G401.6 (cell line): ENCODE results near the gene TBC1D22A.

ENCODE experiments used
- FAIRE-seq: peaks from 2 replicates; lab custom pipeline; 2012; peaks lifted over from hg19 to GRCh38; lab: Jason Lieb, UNC

Gene TBC1D22A

DNA sequence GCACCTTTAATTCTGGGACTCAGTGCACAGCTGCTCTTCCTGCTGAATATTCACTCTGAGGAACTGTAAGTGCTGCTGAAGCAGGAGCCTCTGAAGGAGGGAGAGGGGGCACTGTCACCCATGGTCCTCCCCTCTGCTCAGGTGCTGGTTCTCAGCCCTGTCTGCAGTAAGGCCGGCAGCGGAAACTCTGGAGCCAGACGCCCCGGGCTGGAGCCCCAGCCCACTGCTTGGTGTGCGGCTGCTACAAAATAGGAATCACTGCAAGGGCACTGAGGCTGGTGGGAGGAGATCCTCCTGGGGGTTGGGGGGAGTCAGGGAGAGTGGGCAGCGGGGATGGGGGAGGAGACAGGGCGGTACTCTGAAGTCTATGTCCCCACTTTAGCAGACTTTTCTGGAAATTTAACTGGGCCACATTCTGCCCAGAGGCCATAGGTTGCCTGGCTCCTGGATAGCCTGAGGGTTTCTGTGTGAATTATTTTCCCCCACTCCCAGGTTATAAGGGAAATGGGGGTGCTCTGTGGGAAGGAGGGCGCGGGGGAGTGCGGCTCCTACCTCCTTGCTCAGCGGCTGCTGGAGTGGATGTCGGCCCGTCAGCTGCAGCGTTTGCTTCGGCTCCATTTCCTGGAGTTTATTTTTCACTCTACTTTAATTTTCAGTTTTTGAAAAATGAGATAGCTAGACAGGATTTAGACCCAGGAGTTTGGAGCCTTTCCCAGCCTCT, 33.6 kb downstream of the TBC1D22A start:
- FAIRE-seq: no peak

DNA sequence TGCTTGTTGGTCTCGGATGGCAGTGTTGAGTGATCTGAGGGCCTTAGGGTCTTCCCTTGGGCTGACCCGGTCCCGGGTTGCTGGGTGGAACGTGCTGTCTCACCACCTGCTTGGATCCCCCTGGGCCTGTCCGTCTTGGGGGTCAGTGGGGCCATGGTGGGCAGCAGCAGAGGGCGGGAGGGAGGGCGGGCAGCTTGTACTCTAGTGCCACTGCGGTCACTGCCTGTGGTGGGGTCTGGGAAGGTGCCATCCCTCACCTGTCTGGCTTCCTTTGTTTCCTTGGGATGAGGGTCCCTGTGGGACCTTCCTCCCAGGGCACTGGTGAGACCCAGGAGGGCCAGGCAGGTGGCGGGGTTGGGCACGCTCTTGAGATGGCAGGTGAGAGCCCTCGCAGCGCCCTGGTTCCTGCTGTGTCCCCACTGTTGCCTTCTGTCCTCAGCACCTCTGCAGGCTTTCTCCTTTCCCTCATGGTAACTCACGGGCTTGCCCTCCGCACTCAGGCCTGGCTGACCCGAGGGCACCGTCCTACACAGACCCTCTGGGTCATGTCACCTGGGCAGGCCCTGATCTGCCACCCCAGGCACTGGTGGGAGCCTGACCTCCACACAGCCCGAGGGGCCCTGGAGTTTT, 34.2 kb downstream of the TBC1D22A start:
- no peak for FAIRE-seq

DNA sequence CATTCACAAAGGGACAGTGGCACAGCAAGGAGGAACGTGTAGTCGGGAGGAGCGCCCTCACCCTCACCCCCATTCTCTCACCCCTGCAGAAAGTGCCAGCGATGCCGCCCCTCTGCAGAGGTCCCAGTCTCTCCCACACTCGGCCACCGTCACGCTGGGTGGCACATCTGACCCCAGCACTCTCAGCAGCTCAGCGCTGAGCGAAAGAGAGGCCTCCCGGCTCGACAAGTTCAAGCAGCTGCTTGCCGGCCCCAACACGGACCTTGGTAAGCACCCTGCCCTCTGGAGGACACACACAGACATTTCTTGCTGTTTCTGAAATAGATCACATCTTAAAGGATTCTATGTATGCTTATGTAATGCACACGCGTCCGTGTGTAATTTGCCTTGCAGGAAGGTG, 34.9 kb downstream of the TBC1D22A start:
- no peak for FAIRE-seq

DNA sequence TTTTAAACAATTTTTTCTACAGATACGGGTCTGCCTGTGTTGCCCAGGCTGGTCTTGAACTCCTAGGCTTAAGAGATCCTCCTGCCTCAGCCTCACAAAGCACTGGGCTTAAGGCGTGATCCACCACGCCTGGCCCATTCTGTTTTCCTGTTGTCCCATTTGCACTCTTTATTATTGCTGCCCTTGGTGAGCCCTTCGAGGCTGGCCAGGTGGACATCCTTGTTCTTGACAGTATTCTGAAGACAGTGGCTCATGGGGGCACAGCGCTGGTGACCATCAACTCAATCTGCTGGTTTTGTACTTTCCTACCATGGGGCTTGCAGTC, 35.6 kb downstream of the TBC1D22A start:
- no peak for FAIRE-seq

DNA sequence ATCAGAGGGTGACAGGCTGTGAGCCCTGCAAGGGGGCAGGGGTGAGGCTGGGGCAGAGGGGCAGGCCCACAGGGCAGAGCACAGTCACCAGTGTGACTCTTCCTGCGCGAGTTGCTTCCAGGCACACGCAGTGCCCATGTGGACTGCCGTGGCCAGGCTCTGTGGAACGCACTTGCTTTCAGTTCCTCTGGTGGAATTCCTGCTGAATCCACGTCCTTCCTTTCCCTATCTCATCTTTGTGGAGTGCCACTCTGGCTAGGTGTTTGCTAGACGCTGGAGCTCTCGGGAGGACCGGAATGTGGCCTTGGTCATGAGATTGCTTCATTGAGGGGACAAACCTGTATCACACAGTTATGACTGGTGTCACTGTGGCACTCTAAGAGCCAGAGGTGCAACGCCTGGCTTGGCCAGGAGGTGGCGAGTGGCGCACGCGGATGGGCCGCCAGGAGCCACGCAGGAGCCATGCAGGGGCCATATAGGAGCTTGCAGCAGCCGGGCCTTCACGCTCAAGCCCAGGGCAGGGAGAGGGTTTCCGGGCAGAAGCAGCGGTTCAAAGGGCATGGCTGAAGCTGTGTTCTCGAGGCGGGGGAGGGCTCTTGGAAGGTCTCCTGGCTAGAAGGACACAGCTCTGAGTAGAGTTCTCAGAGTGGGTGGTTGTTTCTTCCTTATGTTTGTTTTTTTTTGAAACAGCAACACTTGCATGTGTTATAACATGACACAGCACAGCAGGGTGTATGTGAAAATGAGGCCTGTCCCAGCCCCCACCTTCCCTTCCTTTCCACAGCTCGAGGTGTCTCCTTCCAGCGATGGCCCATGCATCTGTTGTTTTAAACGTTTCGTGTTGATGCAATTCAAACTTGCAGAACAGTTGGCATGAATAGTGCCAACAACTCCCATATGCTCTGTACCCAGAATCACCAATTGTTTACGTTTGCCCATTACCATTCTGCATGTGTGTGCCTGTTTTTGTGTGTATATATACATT, 36.2 kb downstream of the TBC1D22A start:
- FAIRE-seq: peak; percentile 21

DNA sequence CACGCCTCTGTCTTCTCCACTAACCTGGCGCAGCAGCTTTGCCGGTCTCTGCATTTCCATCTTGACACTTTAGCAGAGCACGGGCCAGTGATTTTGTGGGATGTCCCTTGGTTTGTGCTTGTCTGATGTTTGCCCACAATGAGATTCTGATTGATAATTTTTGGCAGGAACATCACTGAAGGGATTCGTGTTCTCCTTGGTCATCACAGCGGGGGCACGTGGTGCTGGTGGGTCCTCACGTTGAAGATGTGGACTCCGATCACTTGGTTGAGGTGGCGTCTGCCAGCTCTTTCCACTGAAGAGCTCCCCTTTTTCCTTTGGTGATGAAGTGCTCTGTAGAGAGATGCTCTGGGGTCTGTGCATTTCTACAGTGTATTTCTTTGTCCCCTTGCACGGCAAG, 37.2 kb downstream of the TBC1D22A start:
- no peak for FAIRE-seq

DNA sequence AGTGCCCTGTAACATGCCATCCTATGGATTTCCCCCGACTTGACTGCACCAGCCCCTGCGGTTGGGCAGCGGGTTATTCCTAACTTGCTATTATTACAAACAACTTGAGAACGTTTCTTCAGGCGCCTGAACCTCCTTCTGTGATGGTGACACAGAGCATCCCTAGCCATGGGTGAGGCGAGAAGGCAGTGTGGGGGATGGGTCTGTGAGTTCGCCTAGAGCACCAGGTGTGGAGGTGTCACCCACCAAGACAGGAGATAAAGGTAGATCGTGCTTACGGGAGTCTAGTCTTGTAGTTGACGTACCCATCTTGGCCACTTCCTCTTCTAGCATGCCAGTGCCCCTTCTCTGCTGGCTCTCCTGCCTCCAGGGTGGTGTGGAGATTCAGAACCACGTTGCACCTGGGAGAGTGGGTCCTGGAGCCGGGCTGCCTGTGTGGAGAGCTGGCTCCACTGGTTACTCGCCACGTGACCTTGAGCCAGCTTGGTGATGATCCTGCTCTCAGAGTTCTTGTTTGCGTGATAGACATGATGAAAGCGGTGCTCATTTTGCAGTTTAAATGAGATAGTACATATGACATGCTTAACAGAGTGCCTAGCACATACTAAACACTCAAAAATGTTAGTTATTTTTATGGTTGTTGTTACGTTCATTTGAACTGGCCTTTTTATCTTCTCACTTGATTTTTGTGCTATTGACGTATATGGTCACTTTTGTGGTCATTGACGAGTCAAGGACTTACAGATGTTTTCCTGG, 37.8 kb downstream of the TBC1D22A start:
- FAIRE-seq: no peak

DNA sequence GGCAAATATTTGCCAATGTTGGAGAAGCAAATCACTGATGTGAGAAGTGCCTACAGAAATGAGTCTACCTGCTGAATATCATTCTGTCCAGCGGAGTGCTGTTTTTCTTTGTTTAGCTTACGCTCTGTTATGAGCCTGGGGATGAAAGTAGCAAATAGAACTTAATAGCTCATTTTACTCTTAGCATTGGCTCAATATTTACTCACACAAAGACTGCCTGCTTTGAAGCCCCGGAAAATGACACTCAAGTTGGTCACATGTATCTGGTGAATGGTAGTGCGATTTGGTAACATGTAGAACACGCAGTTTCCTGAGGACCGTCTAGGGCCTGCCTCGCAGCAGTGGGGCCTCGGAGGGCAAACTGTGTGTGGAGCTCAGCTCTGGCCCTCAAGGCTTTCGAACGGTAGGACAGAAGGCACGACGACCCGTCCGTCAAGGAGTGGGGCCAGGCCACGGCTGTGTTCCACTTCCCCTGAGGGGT, 38.9 kb downstream of the TBC1D22A start:
- FAIRE-seq: no peak

DNA sequence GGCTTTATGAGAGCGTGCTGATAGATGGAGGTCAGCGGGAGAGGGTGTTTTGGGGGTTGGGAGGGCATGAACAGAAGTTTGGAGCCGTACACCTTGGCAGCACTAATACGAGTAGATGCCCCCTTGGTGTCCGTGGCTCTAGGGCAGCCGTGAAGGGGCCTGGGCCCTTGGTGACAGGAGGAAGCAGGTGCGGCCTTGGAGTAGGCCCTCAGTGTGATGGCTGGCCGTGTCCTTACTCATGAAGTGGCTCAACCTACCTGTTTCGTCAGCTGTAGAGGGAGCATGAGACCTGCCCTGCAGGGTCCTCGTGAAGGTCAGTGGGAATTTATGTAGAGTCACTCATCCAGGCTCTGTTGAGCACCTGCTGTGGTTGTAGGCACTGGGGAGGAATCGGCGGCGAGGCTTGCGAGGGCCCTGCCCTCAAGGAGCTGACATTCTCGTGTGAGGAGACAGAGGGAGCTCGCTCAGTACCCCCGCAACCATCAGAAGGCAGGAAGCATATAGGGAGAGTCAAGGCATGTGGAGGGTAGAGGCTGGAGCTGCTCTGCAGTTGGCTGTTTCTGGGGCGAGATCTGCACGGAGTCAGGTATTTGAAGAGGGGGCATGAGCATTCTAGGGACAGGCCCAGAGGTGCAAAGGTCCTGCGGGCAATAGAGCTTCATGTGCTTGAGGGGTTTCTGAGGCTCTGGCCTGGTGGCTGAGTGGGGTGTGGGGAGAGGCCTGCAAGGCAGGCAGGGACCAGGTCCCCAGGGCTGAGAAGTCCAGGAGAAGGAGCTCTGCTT, 39.6 kb downstream of the TBC1D22A start:
- no peak for FAIRE-seq

DNA sequence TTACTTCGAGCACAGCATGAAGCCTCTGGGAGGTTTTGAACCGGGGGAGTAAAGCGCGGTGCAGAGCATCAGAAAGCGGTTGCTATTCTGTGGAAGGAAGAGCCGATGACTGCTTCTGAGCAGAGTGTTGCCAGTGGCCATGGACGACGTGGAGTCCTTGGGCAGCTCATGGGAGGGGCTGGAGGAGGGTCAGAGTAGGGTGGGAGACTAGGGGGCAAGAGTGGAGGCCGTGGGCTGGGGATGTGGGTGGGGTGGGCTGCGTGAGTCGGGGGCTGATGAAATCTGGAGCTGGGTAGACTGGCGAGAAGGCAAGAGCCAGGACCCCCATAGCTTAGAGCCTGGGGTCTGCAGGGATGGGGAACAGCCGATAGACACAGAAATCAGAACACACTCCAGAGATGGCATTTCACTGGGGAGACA, 40.2 kb downstream of the TBC1D22A start:
- FAIRE-seq: no peak

DNA sequence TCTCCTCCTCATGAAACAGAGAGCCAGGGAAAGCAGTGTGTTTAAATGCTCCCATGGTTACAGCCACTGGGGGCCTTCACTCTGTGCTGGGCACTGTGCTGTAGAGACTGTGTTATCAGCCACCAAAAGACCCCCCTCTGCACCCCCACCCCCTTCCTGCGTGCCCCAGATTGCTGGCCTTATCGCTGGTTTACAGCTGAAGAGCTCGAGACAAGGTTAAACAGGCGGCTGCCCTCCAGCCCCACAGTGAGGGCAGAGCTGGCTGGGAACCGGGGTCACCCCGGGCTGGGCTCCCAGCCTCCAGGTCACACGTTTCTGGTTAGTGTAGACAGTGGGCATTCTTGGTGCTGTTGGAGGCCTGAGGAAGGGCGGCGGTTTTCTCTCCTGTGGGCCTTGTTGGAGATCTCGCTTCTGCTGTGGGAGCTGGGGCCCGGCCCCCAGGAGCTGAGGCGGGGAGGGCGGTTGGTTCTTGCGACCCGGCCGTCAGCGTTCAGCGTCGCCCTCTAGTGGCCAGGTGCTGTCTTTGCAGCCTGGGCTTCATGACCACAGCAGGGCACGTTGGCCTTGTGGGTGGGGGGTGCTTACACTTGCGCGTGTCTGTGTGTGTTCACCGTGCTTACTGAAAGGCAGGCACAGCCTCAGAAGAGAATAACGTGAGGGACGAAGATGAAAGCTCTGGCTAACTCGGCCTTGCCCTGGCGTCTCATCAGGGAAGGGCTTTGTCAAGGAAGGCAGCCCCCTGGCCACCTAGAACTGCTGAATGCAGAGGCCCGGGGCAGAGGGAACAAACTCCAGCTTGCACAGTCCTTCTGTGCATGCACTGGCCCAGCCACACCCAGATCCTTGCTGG, 40.8 kb downstream of the TBC1D22A start:
- FAIRE-seq: no peak

DNA sequence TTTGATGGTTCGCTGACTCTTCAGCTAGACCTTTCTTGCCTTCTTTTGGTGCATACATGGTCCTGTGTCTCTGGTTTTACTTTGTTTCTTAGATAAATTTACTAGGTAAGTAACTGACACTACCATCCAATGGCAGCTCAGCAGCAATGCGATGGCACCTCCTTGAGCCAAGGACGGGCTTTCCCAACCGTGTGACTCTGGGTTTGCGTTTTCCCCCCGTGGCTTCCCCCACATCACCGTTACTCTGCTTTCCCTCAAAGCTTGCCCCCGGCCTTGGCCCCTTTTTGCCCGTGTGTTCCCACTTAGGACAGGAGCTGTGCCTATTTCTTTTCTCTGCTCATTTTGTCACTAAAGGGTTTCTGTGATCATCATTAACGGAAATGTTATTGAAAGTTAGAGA, 41.5 kb downstream of the TBC1D22A start:
- no peak for FAIRE-seq

DNA sequence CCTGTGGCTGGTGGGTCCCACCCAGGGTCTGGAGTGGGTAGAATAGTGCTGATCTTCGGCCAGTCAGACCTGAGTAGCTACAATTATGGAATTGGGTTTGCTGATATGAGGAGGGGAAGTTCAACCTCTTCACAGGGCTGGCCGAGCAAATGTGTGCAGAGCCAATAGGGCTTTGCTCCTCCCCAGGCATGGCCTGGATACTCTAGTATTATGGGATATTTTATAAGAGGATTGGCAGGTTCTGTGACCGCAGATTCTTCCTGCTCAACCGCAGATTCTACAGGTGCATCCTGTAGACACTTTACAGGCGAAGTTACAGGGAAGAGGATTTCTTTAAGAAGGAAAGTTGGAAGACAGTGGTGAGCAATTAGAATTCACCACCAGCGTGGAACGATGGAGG, 44.3 kb downstream of the TBC1D22A start:
- no peak for FAIRE-seq

DNA sequence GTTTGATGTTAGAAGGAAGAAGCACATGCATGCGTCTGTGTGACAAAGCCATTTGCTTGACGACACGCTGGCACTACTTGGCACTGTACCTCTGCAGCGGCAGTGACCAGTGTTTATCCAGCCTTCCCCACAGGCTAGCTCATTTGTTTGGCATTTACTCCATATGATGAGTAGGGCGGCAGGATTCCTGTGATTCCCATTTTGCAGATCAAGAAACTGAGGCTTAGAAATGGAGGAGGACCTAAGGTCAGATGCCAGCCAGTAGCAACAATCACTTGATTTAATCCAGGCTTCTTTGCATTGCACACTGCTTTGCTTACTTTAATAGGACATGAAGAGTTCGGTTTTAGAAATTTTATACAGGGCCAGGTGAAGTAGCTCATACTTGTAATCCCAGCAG, 45.0 kb downstream of the TBC1D22A start:
- FAIRE-seq: no peak

DNA sequence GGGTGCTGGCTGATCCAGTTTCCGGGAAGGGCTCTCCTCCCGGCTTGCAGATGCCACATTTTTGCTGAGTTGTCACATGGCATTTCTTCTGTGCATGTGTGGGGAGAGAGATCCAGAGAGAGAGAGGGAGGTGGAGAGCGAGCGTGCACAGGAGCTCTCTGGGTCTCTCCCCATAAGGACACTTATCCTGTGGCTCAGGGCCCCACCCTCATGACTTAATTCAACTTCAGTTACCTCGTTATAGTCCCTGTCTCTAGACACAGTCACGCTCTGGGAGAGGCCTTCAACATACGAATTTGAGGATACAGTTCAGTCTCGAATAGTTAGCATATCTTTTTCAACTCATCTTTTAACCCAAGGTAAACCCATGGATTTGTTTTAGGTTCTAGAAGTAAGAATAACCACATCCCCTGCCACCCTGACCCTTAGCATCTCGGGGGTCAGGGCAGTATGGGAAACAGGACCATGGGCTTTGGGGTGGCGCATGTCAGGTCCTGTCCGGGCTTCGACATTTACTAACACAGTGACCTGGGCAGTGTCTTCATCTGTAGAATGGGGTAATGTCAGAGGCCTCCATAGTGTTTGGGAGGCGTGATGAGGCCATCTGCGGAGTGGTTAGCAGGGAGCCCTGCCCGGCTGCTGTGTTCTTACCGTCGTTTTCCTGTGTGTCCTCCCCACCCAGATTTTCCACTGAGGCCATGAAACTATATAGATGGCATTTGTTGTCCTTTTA, 46.9 kb downstream of the TBC1D22A start:
- FAIRE-seq: no peak

DNA sequence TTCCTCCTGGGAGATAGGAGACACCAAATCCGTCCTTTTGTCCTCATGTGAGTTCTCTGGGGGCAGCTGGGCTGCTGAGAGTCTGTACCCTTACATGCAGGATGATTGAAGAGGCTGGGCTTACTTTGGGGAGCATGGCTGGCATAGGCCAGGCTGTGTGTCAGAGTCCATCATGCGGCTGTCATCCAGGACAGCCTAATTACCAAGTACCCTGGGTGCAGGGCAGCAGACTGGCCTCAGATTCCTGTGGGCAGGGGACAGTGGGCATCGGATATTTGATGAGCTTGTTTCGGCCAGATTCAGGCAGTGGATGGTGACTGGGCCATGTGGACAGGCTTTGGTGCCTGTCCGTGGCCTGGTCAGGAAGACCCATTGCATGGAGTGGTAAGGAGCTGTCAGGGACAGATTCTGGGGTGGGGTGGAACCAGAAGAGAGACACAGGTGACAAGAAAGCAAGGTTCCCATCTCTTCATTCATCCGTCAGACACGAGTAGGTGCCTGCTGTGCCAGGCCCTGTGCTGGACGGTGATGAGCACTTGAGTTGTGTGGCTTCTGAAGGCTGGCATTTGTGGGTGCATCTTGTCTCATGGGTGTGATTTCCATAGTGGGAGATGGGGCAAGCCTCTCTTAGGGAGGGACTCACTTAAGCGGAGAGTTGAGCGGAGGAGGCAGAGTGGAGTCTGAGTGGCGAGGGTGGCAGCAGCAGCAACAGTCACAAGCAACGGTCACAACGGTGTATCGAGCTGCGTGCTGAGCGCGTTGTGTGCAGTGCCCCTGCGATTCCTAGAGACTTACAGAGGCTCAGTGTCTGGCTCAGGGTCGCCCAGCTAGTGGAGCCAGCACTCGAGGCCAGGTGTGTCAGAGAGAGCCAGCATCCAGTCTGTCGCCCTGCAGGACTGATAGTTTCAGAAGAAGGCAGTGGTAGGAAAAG, 48.7 kb downstream of the TBC1D22A start:
- FAIRE-seq: no peak

DNA sequence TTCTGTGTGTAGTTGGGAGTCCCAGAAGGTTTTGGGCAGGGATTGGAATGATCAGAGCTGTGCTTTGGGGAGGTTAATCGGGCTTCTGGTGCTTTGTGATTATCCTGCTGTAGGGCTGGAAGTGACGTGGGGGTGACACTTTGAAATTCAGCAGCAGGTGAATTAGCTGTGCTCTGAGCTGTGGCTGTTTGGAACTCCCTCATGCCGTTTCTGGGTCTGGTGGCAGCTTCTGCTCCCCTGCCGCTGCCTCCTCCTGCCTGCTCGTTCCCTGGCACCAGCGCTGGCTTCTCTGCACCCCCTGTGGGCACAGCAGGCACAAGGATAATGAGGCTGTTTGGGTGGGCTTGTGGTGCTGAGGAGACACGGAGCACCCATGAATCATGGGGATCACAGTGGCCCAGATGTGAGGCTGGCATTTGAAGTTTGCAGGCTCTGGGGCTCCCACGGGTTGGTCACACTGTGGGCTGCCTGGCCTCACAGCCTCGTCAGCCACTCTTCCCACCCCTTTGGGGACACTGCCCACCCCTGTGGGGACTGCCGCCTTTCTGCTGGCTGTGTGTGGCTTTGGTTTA, 49.7 kb downstream of the TBC1D22A start:
- FAIRE-seq: no peak

DNA sequence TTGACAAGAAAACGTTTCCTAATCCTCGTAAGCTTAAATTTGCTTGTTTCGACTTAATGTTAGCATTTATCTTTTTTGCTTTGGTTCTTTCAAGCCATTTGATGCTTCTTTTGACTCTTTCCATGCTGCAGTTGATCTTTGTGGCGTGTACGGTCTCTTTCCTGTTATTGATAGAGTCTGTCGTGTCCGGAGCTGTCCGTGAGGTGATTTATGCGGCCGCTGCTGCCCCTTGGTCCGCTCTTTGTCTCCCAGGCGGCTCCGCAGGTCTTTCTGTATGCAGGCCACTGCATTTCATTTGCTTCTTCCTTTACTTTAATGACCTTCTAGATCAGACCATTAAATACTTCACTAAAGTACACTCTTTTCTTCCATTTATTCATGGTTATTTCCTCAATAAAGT, 50.3 kb downstream of the TBC1D22A start:
- FAIRE-seq: no peak
